GM18867 (cell line): ENCODE results near the gene PHACTR1.

Experiments used
- ATAC-seq: cut with Tn5 transposase; IDR thresholded peaks from one replicate; pipeline ENCODE4 v1.9.1; 2021; ENCODE audit warnings: mild to moderate bottlenecking, moderate library complexity; ENCODE audit not compliant: unreplicated experiment

The PHACTR1 gene

DNA sequence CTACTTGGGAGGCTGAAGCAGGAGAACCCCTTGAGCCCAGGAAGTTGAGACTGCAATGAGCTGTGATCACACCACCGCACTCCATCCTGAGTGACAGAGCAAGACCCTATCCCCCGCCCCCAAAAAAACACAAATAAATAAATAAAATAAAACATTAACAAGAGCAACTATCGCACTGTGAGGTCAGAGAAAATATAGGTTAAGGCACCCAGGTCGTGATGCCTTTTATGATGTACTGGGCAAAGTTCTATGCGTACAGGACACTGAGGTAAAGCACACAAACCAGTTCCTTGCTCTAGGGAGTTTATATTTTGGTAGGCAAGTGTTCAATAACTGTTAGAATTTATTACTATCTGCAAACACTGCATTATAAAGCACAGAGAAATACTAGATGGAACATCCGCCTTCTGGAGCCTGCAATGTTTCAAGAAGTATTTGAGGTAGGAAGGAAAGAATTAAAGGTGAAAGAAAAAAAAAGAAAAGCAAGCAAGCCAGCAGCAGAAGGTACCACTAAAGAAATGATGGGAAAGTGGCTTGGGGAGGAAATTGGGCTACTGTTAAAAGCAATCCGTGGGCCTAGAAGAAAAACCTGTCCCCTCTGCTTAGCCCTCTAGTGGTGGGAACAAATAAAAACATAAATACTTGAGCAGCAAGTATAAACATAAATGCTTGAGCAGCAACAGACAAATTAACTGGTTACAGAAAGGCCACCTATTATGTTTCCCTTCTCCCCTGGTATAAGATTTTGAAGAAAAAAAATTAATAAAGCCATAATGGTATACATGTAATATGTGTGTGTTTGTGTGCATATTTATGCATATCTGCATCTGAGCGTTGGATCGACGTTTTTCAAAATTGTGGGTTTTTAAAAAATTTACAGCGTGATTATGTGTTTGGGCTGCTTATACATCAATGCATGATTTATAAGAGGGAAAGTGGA is 128.0 kb downstream of the PHACTR1 start:
- ATAC-seq: no peak

DNA sequence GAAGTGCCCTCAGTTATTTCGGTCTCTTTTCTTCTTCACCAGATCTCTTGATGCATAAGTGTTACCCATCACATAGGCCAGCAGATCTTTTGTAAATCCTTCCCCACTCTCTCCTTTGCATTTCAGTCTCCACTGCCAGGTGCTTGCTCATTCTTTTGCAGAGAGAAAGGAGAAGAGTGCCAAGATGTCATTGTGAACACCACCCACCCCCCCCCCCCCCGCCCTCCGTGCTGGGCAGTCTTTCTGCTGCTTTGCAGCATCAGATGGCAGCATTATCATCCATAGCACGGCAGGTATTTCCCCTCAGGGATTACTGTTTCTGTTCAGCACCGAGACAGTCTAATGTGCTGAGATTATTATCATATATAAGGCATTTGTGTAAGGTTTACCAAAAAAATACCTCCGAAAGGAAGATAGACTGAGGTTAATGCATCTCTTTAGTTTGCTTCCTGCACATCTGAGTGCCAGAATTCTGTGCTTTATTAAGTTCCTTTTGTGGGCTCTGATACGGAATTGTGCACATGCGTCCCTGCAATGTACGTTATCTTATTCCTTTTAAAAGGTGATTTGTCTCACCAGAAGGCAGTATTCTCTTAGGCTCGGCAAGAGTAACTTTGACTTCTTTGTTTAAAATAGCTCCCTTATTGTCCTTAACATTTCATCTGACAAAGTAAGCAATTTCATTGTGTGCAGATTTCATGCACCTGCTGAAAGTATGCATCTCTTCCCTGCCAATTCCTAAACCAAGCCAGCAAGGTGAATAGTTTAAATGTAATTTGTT is 128.8 kb downstream of the PHACTR1 start:
- no peak for ATAC-seq

DNA sequence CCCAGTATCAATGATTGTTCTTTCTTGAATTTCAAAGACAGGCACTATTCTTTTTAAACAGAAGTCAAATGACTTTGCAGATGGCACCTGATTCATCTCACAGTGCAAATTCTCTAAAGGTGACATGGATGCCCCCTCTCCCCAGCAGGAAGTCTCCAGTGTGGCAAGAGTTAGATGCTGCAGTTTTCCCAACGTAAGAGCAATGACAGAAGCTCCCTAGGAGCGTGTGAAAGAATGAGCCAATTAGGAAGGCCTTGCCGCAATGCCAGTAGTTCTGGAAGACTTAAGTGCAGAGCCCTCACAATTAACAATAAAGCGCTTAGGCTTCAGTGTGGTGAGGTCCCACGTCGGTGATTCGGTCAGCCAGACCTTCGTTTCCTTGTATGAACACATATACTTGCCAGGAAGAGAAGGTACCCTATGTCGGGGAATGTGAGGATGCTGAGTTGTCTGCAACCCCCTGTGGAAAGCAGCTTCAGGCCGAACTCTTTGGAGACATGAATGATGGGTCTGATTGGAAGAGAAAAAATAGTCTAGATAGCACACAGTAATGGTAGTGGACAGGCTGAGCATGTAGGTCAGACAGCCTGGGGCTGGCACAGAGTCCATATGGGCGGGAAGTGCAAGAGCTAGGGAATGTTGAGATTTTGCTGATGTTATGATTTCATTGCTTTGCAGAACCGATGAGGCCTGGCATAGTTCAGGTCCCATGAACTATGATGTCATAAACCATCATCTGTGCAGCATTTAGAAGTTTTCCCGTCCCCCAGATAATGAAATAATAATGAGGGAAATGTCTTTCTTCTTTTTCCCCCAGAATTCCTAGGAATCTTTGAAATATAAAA is 132.6 kb downstream of the PHACTR1 start:
- ATAC-seq: no peak

DNA sequence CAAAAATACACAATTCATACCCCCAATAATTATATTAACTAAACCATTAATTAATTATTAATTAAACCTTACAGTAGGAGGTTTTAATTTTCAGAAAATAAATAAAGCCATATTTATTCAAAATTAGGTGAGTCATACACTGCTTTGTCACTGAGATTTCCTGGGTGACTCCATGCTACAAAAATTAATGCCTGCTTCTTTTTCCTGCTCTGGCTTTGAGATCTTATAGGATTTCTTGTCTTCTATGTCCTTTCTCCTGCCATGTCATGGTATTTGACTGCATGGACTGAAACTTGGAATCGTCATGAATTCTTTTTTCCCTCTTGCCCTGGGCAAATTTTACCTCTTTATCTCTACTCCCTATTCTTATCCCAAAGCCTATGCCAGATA is 133.2 kb downstream of the PHACTR1 start:
- ATAC-seq: no peak

DNA sequence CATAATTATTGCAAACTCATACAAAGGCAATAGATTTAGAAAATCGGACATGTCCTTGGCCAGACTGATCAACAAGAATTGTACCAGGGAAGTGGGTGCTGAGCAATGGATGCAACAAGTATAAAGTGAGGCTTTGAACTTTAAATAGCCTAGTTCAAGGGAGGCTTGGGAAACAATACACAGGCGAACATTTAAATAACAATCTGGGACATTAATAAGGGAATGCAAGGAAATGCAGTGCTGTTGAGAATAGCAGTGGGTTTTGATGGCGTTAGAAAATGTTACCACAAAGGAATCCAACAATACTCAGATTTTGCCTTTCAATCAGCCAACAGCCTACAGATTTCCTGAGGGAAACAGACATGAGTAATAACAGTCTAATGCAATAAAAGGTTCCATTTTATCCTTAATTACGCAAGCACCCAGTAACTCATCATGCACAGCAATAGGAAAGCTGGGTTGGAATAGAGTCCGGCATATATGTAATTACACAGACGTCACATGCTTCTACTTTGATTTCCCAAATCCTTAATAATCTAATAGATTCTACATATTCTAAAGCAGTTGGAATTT is 134.6 kb downstream of the PHACTR1 start:
- no peak for ATAC-seq

DNA sequence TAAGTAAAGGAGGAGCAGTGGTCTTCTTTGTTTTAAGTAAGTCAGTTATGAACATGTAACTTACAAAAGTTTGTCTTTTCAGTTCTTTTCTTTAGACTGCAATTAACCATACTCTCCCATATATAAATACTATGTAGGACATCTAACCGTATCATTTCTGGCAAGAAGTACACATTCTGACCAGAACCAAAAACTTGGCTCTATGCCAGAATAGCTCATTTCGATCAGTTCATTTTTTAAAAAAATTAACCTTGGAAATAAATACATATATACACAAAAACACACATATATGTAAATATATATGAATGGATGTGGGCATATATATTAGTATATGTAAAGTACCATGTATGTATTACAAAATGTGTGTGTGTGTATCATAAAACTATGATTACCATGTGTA is 145.0 kb downstream of the PHACTR1 start:
- no peak for ATAC-seq

DNA sequence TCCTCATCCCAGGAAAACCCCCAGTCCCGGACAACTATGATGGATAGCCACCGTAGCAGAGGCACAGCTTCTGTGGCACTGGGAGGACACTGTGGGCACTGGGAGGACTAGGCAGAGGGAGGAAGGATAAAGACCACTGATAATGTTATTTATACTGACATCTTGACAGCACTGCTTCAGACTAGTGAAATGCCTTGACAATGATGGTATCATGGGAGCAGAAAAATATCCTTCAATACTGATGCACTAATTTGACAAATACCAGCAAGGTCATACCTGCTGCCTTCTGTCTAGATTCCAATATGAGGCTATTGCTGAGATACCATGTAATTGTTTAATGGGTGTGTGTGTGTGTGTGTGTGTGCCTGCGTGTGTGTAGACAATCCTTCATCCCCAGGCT is 148.6 kb downstream of the PHACTR1 start:
- no peak for ATAC-seq

DNA sequence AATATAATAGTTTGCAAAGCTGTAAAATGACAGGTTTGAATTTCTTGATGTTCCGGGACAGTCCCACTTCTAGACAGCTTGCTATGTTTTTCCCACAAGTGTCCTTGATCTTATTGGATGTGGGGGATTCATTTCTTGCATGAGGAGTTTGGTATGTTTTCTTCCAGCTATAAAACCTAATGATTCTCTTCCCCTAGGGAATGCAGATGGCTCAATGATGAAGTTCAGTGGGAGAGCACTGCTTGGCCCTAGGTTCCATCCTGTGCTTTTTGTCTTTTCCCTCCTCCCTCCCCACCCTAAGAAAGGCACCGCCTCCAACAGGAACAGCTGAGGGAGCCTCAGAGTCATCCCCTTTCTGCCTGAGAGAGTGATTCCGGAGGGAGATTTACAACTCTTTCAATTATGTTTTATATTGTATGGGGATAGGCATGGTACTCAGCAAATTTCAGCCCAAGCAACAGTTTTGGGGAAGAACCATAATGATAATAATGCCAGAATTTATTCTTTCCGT is 149.2 kb downstream of the PHACTR1 start:
- no peak for ATAC-seq

DNA sequence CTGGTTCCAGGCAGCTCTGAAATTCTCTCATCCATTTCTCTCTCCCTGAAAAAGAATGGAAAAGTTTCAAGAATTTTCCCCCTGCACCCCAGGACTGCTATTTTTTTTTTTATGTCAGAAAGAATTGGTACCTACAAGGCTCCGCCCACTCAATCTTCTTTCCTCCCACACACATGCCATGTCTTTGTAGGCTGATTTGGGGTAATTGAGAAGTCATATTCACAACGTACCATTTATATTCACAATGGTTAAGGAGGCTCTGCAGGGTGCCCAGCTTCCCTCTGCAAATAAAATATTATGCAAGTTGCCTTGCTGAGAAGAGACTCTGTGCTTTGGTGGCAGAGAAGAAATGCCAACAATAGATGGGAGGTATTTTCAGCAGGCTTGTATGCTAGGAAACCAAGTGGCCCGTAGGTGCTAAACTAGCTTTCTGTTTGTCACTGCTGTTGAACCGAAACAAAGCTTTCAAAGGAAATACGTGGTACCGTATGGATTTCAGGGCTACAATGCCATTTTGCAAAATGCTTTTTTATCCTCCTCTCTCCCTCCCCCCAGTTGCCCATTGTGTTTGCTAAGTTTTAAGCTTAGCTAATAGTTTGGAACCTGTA is 150.0 kb downstream of the PHACTR1 start:
- no peak for ATAC-seq

DNA sequence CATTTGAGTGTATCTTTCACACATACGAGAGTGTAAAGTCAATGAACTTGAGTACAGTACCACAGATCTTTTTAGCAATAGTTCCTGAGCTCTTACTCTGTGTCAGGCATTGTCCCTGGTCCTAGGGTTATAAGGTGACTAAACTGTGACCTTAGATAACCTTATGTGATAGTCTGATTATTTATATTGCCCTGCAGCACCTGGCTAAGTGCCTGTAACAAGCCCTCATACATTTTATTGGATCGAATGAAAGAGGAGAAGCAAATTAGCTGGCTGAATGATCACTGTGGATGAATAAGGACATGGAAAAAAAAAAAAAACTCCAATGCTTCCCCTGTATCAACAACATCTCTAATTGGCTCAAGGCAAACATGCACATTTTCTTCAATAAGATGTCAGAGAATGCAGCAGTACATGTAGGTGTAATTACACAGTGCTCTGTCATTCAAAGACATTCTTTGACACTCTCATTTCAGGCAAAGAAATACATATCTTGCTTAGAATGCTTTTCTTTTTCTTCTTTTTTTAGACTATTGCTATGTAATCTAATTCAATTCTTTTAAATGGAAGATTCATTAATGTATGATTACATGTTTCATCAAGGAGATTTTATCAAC is 153.4 kb downstream of the PHACTR1 start:
- ATAC-seq: no peak

DNA sequence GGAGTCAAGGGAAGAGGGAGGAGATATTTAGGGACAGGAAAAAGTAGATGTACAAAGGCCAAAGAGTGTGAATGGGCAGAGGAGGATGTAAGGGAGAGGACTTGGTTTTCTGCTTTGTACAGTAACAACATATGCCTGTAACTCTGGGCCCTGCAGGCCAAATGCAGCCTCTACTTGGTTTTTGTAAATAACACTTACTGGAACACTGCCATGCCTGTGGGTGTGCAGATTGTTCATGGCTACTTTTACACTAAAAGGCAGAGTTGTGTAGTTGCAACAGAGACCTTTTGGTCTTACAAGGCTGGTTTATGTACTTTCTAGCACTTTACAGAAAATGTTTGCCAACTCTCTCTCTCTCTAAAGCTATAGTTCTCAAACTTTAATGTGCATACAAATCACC is 157.1 kb downstream of the PHACTR1 start:
- no peak for ATAC-seq

DNA sequence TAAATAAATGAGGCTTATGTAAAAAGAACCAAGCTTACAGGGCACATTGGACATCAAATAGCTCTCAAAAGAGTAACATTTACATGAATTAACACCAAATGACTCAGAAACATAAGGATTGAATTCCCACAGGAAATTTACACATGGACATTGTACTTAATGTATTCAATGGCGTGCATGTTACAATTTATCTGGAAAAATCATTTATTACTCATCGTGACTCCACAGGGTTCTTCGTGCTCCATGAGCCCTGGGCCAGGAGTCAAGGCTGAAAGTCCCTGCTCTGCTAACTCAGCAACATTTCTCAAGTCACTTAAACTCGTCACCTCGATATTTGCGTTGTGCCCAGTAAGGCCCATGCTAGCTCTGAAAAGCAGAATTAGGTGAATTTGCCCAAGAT is 158.5 kb downstream of the PHACTR1 start:
- no peak for ATAC-seq

DNA sequence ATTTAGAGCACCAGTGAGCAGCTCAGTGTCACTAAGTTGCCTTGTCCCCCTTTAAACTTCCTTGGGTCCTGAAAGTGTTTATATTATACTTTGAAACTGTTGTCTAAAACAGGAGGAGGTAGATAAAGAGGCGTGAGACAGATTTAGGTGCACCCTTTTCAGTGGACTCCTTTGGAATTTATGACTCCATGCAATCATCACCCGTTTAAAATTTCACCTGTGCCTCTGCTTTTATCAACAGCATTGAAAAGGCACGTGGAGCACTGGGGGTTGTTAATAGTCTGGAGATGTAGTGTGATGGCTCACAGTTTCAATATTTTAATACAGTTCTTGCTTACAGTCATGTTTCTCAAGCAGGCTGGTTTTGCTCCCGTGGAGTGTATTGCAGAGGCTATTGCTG is 162.2 kb downstream of the PHACTR1 start:
- no peak for ATAC-seq

DNA sequence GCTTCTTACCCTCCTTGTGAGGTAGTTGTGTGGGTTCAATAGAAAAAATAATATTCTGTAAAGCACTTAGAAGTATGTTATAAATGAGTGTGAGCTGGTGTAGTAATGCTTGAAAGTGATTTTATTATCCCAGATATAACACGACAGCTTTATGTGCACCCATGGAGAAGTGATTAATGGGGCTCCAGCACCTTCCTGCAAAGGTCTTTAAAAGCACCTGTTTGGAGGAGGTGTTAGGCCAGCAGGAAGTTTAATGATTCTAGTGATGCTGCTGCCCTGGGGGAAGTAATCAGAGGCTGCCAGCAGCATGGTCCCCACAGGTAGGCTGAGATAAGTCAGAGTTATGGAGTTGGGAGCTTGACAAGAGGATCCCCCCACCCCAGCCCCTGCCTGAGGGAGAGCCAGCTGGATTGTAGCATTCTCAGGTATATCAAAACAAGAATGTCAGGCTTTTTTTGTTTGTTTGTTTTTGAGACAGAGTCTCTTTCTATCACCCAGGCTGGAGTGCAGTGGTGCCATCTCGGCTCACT is 166.3 kb downstream of the PHACTR1 start:
- ATAC-seq: no peak

DNA sequence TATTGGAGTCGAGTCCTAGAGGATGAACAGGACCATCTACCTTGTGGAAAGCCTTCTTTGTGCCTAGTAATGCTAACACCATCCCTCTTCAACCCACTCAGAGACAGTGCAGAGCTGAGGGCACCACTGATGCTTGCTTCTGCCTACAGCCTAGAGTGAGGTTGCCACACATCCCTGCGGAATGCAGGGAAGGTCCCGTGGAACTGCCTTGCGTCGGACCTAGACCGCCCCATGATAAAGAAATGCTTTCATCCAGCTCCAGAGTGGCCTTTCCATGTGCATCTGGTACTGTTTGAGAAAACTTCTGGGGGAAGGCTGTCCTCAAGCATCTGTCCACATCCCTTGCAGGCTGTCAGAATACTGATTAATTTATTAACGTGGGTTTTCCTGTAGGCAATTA is 168.4 kb downstream of the PHACTR1 start:
- ATAC-seq: no peak

DNA sequence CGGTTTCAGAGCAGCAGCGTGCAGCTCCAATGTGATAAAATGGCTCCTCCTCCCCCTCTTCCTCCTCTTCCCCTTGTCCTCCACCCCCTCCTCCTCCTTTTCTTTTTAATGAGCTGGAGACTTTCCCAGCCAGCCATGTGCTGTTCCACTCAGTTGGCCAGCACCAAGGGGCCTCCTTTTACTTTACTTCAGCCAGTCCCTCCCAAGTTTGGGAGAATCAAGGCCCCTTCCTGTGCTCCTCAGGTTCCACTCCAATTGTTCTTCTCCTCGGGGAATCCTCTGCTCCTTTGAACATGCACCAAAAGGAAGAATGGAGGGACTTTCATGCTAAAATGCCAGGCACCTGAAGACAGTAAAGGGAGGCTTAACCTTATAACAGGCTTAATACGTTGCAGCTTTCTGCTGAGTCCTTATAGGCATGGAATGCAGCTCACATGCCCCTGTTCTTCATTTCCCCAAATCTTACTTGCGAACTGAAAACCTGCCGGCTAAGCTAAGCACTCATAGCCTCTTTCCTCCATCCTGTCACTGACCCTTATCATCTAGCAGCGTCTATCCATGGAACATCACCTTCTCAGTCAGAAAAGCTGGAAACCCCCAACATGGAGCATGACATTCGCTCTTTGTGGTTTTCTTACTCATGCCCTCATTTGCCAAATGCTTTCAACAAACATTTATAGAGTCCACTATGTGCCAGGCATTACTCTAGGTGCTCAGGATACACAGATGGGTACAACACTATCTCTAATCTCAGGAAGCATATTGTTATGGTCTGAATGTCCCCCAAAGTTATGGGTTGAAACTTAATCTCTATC is 170.6 kb downstream of the PHACTR1 start:
- no peak for ATAC-seq

DNA sequence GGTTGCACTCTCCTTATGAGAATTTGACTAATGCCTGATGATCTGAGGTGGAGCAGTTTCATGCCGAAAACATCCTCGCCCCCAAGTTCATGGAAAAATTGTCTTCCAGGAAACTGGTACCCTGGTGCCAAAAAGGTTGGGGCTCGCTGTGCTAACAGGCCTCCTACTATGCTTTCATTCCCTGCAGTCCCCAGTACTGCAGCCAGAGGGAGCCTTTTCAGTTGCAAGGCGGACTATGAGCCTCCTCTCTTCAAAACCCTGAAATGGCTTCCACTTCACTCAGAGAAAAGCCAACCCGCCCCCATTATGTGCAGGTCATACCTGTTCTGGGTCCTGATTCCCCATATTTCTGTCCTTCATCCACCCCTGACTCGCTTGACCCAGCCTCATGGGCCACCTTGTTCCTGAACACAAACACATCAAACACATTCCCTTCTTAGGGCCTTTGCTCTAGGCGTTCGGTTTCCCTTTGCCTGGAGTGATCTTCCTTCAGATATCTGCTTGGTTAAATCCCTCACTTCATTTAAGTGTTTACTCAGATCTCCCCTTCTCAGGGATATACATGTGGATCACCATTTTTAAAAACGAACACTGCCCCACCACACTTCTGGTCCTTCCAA is 173.7 kb downstream of the PHACTR1 start:
- no peak for ATAC-seq

DNA sequence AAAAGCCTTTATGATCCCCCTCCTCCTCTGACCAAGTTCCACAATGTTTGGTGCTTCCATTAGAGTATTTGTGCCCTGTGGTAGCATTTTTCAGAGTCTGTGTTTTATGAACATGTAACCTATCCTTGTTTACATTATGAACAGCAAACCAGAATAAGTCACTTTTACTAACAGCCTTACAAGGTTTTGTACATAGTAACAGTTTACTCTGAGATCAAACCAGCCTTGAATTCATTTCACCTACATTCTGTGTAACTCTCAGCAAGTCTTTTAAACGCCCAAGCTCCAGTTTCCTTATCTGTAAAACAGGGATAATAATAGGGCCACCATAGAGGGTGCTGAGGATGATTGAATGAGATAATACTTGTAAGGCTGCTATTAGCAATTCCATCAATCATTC is 175.0 kb downstream of the PHACTR1 start:
- no peak for ATAC-seq
